ENCODE measurements around the gene HECTD2. TPM values are rescaled to one million over a fixed set of nuclear protein-coding genes. Genes with fewer than 3 reads are reported as not detected.

Gene HECTD2
- total and polyA plus RNA-seq, 2 of the 8 experiments (the other 6 are each of a cell fraction or from before 2014, with no cell fraction given), result 5.7 to 11.9 TPM

GRCh38 chr10:91380873-91381256 is 29.3 kb upstream of the HECTD2 start:
- Histone ChIP-seq H3K36me3 (ENCODE audit: control insufficient read depth in 2 of 4, insufficient read depth in 4 of 4, low read length in 3 of 4) (no peaks in the 10 kb centered on the region), H3K27me3 (replicated peaks in 1 of 4; ENCODE audit: control insufficient read depth in 3 of 4, extremely low read depth in 1 of 4, insufficient read depth in 3 of 4, low read length in 3 of 4) (no peaks in the 10 kb centered on the region), H3K9me3 (ENCODE audit: insufficient read depth in 2 of 2, low read depth in 1 of 2, low read length in 1 of 2) (no peaks in the 10 kb centered on the region), H4K20me1 (replicated peaks in 1 of 2; ENCODE audit: control insufficient read depth in 1 of 2, insufficient read depth in 2 of 2, low read length in 2 of 2) (no peaks in the 10 kb centered on the region), H2AK5ac (ENCODE audit: low read depth, low read length) (no peak overlapping the region), H4K5ac (ENCODE audit: insufficient read length, low read depth, low read length) (no peak overlapping the region), H2BK5ac (ENCODE audit: low read depth, low read length) (no peak overlapping the region), H4K91ac (replicated peaks; ENCODE audit: insufficient read length, low read length) (no peak overlapping the region), H2BK120ac (replicated peaks; ENCODE audit: low read depth, low read length) (no peak overlapping the region), H2AFZ (ENCODE audit: low read length) (no peak overlapping the region), H3K4ac (replicated peaks; ENCODE audit: insufficient read length, low read depth, low read length) (no peak overlapping the region), H4K8ac (ENCODE audit: extremely low read depth, insufficient read depth, low read length) (no peak overlapping the region), H3K4me1 (replicated peaks in 1 of 4; ENCODE audit: control insufficient read depth in 3 of 4, insufficient read depth in 4 of 4, low read length in 3 of 4) (no peaks in the 10 kb centered on the region), H3K79me2 (ENCODE audit: control insufficient read depth in 1 of 2, insufficient read depth in 2 of 2, low read length in 2 of 2) (no peaks in the 10 kb centered on the region), H2BK12ac (ENCODE audit: low read depth, low read length) (no peak overlapping the region), H3K9ac (replicated peaks in 1 of 4; ENCODE audit: extremely low read depth in 1 of 4, low read depth in 3 of 4, low read length in 3 of 4) (no peak overlapping the region; a peak in 1 of 7 replicates), H3K18ac (ENCODE audit: extremely low read depth, low read length) (no peak overlapping the region), H3K23me2 (ENCODE audit: low read depth, low read length) (no peaks in the 10 kb centered on the region), H2BK15ac (ENCODE audit: low read length) (no peak overlapping the region), H3K79me1 (ENCODE audit: low read depth, low read length) (no peaks in the 10 kb centered on the region), H3K23ac (ENCODE audit: insufficient read length) (no peak overlapping the region), H3K4me2 (ENCODE audit: insufficient read depth in 1 of 2, low read depth in 2 of 2, low read length in 2 of 2) (no peak overlapping the region), H2BK20ac (ENCODE audit: low read length) (no peak overlapping the region), H3K27ac (ENCODE audit: low read depth, low read length) (no peak overlapping the region), H3K4me3 (ENCODE audit: extremely low read depth in 1 of 4, insufficient read depth in 2 of 4, low read depth in 3 of 4, low read length in 4 of 4) (no peak overlapping the region), H3K14ac (ENCODE audit: insufficient read length) (no peak overlapping the region), H3K56ac (replicated peaks; ENCODE audit: insufficient read length, low read depth, low read length) (no peak overlapping the region)
- CTCF ChIA-PET (ENCODE audit: partially characterized antibody), result interaction anchor here (0.6 to 3.8 kb wide), 9 partner anchors 10 to 1136 kb away, joined by 3 to 24 read pairs (median 5); no protein-coding TSS in a partner anchor
- 85% methylated on average over 3 of the region's 3 CpGs; no CpG with 5 or more reads in 1 of the 2 experiments for WGBS, 2 experiments (ENCODE audit: extremely low coverage in 1 of 2, insufficient coverage in 1 of 2, insufficient read length in 1 of 2, insufficient replicate concordance in 2 of 2, low coverage in 1 of 2, low lambda C conversion rate in 2 of 2, missing lambda C conversion rate in 1 of 2)
- FAIRE-seq (no peak), DNase-seq (ENCODE audit: low read depth in 1 of 2, low spot score in 2 of 2) (no peak)
- POLR2A ChIA-PET (ENCODE audit: partially characterized antibody), result no interaction called here
- no peak for TF ChIP-seq SIRT6 (IDR thresholded peaks at IDR 0.05; ENCODE audit: low read length)
- no peak for TF ChIP-seq EGR1 (IDR thresholded peaks at IDR 0.05; ENCODE audit: borderline replicate concordance, low read depth, low read length)
- TF ChIP-seq, protein P1, sequence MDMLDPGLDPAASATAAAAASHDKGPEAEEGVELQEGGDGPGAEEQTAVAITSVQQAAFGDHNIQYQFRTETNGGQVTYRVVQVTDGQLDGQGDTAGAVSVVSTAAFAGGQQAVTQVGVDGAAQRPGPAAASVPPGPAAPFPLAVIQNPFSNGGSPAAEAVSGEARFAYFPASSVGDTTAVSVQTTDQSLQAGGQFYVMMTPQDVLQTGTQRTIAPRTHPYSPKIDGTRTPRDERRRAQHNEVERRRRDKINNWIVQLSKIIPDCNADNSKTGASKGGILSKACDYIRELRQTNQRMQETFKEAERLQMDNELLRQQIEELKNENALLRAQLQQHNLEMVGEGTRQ (IDR thresholded peaks at IDR 0.05; ENCODE audit: low read length), result no peak
- TF ChIP-seq RBBP5 (IDR thresholded peaks at IDR 0.05; ENCODE audit: borderline replicate concordance, low read depth, low read length), result no peak
- TF ChIP-seq CTBP2 (IDR thresholded peaks at IDR 0.05; ENCODE audit: borderline replicate concordance, insufficient read depth, insufficient read length, low read length), result no peak
- no peak for TF ChIP-seq MAFK (IDR thresholded peaks at IDR 0.05; ENCODE audit: low read depth, low read length)
- TF ChIP-seq BCL11A (IDR thresholded peaks at IDR 0.05; ENCODE audit: low read depth in 2 of 2, low read length in 2 of 2), result no peak

All from H1 (cell line).